Measurements from ENCODE around the gene IQSEC1. TPM values are rescaled to one million over a fixed set of nuclear protein-coding genes. Genes with fewer than 3 reads are reported as not detected.

Gene IQSEC1
- polyA plus RNA-seq, 3 donors = 17.7 to 61.7 (median 30.3) TPM

DNA sequence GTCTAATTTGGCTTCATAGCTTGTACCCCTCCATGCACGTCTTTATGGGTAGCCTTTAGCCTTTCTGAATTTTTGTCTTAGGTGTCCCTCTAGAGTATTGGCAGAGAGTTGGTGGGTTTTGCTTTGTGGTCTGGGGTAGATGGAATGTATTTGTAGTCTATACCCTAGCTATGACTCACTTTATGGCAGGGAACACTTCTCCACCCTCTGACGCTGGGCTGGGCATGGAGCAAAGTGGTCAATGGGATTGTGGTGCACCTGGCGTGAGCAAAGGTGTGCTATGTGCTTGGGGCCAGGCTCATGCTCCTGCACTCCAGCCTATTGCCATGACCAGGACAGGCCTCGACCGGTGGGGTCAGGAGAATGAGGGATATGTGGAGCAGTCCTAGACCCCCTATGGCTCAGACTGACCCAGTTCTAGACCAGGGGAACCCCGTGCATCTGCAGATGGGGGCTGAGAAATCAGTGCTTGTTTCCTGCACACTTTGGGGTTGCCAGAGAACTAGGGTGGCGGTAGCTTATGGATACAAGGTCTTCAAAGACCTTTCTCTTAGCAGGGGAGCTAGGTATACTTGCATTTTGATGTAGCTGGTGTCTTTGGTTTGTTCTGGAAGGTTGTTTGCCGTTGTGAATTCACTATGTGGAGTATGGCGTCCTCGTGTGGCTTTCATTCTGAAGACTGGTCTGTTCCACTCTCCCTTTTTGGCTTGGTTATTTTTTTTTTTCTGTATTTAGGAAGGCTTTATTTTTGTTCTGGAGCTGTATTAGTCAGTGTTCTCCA lies 182.4 kb downstream of the IQSEC1 start:
- 92% methylated on average over 5 of the region's 10 CpGs for WGBS (ENCODE audit: insufficient coverage)
- TF ChIP-seq CTCF (IDR thresholded peaks at IDR 0.05) = no peak
- peaks cover 8 to 26% (median 23%) of the 10 kb centered on the region in 3 donors for H3K27me3 Mint-ChIP-seq (ENCODE audit: low read depth in 3 of 3)

DNA sequence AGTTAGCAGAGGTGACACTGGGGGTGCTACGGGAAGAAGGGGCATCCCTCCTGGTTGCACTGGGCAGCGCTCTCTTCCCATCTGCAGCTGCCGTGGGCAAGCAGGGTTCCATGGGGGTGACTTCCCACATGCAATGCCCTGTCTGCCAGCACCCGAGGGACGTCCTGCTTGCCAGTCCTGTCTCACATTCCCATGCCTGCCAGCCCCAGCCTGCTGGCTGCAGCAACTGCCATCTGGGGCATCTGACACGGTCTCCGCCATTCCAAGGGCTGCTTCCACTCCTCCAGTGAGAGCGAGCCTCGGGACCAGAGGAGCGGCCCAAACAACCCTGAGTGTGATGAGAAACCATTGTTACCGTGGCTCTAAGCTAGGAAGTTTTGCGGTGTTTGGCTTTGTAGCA lies 186.5 kb downstream of the IQSEC1 start:
- no peak overlapping the region for H3K9ac ChIP-seq (ENCODE audit: insufficient read depth, low read length, poor library complexity, severe bottlenecking)
- H3K36me3 ChIP-seq (replicated peaks in 1 of 2; ENCODE audit: control insufficient read depth in 1 of 2, insufficient read depth in 2 of 2, low read length in 2 of 2) = no peaks in the 10 kb centered on the region
- H3K27me3 Mint-ChIP-seq (ENCODE audit: low read depth in 3 of 3) = peaks cover 8 to 24% (median 12%) of the 10 kb centered on the region in 3 donors
- WGBS (ENCODE audit: insufficient coverage) = 91% methylated on average over 11 of the region's 12 CpGs
- no peaks in the 10 kb centered on the region for H3K36me3 Mint-ChIP-seq
- no peaks in the 10 kb centered on the region for H3K79me2 ChIP-seq (ENCODE audit: insufficient read depth, low read length)
- peaks cover 1 to 2% of the 10 kb centered on the region in 2 donors for H3K4me1 ChIP-seq (ENCODE audit: control insufficient read depth in 1 of 2, insufficient read depth in 2 of 2, low read length in 2 of 2)
- no peaks in the 10 kb centered on the region for H4K20me1 ChIP-seq (ENCODE audit: insufficient read depth, low read length)
- H3K4me2 ChIP-seq (replicated peaks; ENCODE audit: extremely low read depth, low read length, poor library complexity, severe bottlenecking) = no peak overlapping the region
- no peak overlapping the region for H3K27ac Mint-ChIP-seq
- no peak overlapping the region for H3K4me3 Mint-ChIP-seq
- no peaks in the 10 kb centered on the region for H3K27me3 ChIP-seq (ENCODE audit: control insufficient read depth in 2 of 2, insufficient read depth in 2 of 2, low read length in 2 of 2)
- no peak overlapping the region for H3K4me3 ChIP-seq (replicated peaks in 1 of 3; ENCODE audit: low read depth in 2 of 3, low read length in 3 of 3)
- H3K27ac ChIP-seq (ENCODE audit: low read depth in 1 of 2, low read length in 2 of 2) = no peak overlapping the region
- TF ChIP-seq CTCF (IDR thresholded peaks at IDR 0.05) = no peak
- DNase-seq = no peak
- H2AFZ ChIP-seq (ENCODE audit: insufficient read depth, low read depth, low read length, poor library complexity, severe bottlenecking) = no peak overlapping the region
- H3K9me3 Mint-ChIP-seq = peaks cover 0 to 4% (median 0%) of the 10 kb centered on the region in 7 donors
- H3K9me3 ChIP-seq (replicated peaks in 1 of 2; ENCODE audit: control insufficient read depth in 1 of 2, insufficient read depth in 1 of 2, low read length in 2 of 2) = no peaks in the 10 kb centered on the region
- H3K4me1 Mint-ChIP-seq = peaks cover 9% of the 10 kb centered on the region
- intact Hi-C loops (cut with micrococcal nuclease) = no loop called here

More for the DNA sequence above, 182.4 kb downstream of the IQSEC1 start:
- H3K9ac ChIP-seq (ENCODE audit: insufficient read depth, low read length, poor library complexity, severe bottlenecking) = no peak overlapping the region
- no peaks in the 10 kb centered on the region for H3K36me3 Mint-ChIP-seq
- no peaks in the 10 kb centered on the region for H3K79me2 ChIP-seq (ENCODE audit: insufficient read depth, low read length)
- no peak overlapping the region for H2AFZ ChIP-seq (ENCODE audit: insufficient read depth, low read depth, low read length, poor library complexity, severe bottlenecking)
- H3K9me3 ChIP-seq (replicated peaks in 1 of 2; ENCODE audit: control insufficient read depth in 1 of 2, insufficient read depth in 1 of 2, low read length in 2 of 2) = no peaks in the 10 kb centered on the region
- no peak overlapping the region for H3K27ac ChIP-seq (ENCODE audit: low read depth in 1 of 2, low read length in 2 of 2)
- no peaks in the 10 kb centered on the region for H3K9me3 Mint-ChIP-seq
- H3K4me1 Mint-ChIP-seq = peaks cover 17% of the 10 kb centered on the region
- H3K4me1 ChIP-seq (ENCODE audit: control insufficient read depth in 1 of 2, insufficient read depth in 2 of 2, low read length in 2 of 2) = peaks cover 3 to 4% of the 10 kb centered on the region in 2 donors
- H4K20me1 ChIP-seq (ENCODE audit: insufficient read depth, low read length) = peaks cover 14% of the 10 kb centered on the region
- no peak overlapping the region for H3K4me2 ChIP-seq (replicated peaks; ENCODE audit: extremely low read depth, low read length, poor library complexity, severe bottlenecking)
- intact Hi-C loops (cut with micrococcal nuclease) = loop anchor here in 1 of 2 donors (2.0 kb wide), 1 partner anchor 22 kb away; no protein-coding TSS in a partner anchor
- peak overlapping the region in 1 of 2 donors; percentile 40 for H3K4me3 Mint-ChIP-seq
- no peak overlapping the region for H3K4me3 ChIP-seq (replicated peaks in 1 of 3; ENCODE audit: low read depth in 2 of 3, low read length in 3 of 3)
- H3K27me3 ChIP-seq (ENCODE audit: control insufficient read depth in 2 of 2, insufficient read depth in 2 of 2, low read length in 2 of 2) = no peaks in the 10 kb centered on the region
- no peak overlapping the region for H3K27ac Mint-ChIP-seq
- DNase-seq = no peak
- no peaks in the 10 kb centered on the region for H3K36me3 ChIP-seq (replicated peaks in 1 of 2; ENCODE audit: control insufficient read depth in 1 of 2, insufficient read depth in 2 of 2, low read length in 2 of 2)
